T-helper 22 cell (primary cell): ENCODE measurements around the gene PSMB3.

Experiments
- DNase-seq: peaks from one replicate; pipeline ENCODE4 v3.0.0-alpha.2; 2020; ENCODE audit warnings: low read depth

PSMB3 gene

DNA sequence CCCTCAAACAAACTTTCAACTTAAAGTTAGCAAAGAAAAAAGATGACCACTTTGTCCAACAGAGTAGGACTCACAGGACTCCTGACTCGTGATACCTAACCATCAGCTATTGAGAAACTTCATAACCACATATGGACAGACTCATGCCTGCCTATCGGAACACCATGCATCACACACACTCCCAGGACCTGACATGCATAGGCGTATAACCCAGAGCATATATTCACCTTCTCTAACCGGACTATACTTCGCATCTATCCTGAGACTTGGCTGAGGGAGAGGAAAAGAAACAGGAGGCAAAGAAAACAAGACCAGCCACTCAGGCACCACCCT, 44.6 kb downstream of the PSMB3 start:
- DNase-seq, result no peak

DNA sequence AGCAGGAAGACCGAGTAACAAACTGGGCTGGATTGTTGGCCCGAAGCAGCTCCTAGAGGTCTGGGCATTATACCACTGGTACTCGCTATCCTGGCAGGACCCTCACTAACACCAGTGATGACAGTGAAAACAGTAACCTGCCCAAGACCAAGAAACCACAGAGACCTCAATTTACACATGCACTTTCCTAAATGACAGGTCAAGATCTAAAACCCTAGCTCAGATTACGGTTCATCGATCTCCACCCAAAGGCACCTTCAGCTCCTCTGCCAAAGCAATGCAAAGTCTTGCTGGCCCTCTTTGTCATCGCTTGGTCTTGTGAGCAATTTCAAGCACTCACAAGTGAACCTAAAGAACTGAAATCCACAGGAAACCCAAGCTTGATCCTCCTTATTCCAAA, 45.3 kb downstream of the PSMB3 start:
- no peak for DNase-seq

DNA sequence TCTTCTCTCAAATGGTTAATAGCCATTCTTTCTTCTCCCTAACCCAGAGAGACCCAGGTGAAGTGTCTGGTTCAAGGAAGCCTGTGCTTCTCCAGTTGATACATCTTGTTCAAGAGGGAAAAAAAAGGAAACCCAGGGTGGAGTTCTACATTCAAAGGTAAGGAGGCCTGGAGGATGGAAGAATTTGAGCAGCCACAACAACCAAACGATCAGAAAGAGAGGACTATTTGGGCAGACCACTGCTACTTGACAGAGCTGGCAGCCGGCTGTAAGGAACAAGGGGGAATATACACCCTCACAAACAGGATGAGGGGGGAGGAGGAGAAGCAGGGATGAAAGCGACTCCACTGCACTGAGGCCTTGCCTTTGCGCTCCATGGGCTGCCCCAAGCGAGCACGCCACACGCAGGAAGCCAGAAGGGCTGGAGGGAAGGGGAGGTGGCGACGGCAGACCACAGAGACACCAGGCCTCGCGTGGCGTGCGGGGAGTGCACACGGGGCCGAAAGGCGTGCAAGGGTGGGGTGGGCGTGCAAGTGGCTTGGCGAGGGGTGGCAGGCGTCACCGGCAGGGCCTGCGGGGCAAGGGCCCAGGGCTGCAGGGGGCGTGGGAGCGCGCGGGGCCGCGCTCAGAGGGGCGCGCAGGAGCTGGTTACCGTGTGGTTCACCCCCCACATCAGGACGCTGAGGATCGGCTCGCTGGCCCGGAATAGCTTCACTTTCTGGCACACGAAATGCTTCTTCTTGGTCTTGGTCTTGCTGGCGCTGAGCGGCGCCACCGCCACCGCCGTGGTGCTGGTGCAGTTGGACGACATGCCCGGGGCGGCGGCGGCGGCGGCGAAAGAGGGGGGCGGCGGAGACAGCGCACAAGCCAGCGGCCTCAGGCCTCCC, 46.3 kb downstream of the PSMB3 start:
- DNase-seq, result peak; percentile 39

DNA sequence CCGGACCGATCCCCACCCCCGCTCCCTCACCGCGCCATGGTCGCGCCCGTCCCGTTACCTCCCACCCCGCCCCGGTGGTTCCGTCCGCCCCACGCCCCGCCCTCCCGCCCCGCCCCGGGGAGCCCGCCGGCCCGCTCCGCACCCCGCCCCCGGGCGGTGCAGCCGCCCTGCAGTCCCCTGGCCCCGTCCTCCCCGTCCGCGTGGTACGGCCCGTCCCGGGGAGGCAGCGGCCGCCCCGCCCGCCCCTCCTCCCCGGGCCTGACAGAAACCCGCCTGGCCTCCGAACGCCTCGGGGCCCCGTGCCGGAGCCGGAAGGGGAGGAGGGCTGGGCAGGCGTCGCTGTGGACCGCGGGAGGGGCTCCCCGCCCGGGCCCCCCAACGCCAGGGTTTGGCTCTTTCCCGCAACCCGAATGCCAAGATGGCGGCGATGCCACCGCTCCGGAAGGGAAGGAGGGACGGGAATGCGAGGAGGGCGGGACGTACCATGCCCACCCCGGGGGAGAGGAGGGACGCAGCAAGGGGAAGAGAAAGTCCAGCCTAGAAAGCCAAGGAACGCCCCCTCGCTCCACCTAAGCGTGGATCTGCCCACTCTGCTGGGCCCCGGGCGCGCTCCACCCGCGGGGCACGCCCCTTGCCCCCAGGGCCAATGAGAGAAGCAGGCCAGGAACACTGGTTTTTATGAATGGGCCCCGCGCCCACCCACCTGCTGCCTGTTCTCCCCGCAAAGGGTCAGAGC, 47.1 kb downstream of the PSMB3 start, which contains the start of gene PIP4K2B:
Gene PIP4K2B, minus strand, starts transcription at position 56 of the 736 bp plus-strand sequence. CDS start 132 bp downstream, outside the sequence.
- DNase-seq, result peak; percentile 79

DNA sequence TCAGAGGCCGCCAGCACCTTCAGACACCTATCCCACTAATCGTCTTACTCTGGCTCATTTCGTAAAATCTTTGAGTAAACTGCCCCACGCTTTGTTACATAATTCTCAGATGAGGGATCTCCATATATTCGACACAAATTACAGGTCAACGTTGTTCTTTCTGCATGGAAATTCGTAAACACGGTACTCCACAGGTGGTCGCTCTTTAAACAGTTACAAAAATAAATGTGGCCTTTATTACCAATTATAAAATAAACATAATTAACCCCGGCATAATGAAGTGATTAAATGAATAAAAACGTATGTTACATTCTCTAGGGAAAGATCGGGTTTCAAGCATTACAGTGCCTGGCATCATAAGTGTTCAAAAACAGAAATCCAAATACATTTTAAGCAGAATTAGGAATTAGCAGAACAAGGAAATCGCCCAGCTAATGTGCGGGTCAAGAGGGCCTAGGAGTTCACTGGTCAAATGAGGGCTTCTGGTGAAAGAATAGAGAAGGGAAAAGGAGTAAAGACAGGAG, 47.8 kb downstream of the PSMB3 start:
- DNase-seq, result no peak

DNA sequence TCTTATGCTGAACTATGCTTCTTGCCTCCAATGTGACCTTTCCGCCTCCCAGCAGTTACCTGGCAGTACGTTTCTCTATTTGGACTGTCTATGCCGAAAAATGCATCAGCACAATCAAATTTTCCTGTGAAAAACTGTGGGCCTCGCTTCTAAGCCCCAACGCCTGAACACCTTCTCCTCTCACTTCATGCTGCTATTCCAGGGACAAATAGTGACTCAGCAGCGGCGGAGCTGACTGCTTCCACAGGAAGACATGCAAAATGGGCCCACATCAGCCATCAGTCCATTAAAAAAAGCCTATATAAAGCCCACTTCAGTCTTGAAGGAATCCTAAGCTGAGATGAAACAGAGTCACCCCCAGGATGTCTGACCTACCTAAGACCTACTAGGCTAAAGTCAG, 57.3 kb downstream of the PSMB3 start:
- DNase-seq, result no peak
